Activated B cell treated with CpG ODN at 0.5 μM for 24 hours (primary cell): ENCODE measurements around the gene DUSP15. TPM values are rescaled to one million over a fixed set of nuclear protein-coding genes. Genes with fewer than 3 reads are reported as not detected.

Experiments used
- ATAC-seq: fragments of 200-7000 bp; cut with Tn5 transposase; one replicate; pipeline ENCODE4 v1.10.0; 2021; ENCODE audit warnings: low read depth, mild to moderate bottlenecking, moderate library complexity
- CTCF ChIA-PET: fragments of 350-600 bp; sonication (Branson Sonifier 250); formaldehyde crosslinking; loops from one replicate; lab custom pipeline; 2021; ENCODE audit warnings: antibody characterized with exemption; lab: Charles Lee
- POLR2A ChIA-PET: fragments of 350-600 bp; sonication (Branson Sonifier 250); formaldehyde crosslinking; loops from one replicate; lab custom pipeline; 2021; ENCODE audit warnings: antibody characterized with exemption; lab: Charles Lee
- DNase-seq: peaks from one replicate; pipeline ENCODE4 v3.0.0; 2022
- H3K27ac Mint-ChIP-seq: one replicate; pipeline ENCODE4 v1.8.0; 2020; ENCODE audit warnings: mixed read lengths
- H3K27me3 Mint-ChIP-seq: one replicate; pipeline ENCODE4 v1.8.0; 2021; ENCODE audit warnings: mixed read lengths
- H3K36me3 Mint-ChIP-seq: one replicate; pipeline ENCODE4 v1.8.0; 2021; ENCODE audit warnings: low read depth, mixed read lengths
- H3K4me1 Mint-ChIP-seq: one replicate; pipeline ENCODE4 v1.8.0; 2021; ENCODE audit warnings: mixed read lengths
- H3K4me3 Mint-ChIP-seq: one replicate; pipeline ENCODE4 v1.8.0; 2020; ENCODE audit warnings: mild to moderate bottlenecking, mixed read lengths
- H3K9me3 Mint-ChIP-seq: one replicate; pipeline ENCODE4 v1.8.0; 2020; ENCODE audit warnings: mixed read lengths
- intact Hi-C: fragments of 100-400 bp; cut with micrococcal nuclease; formaldehyde crosslinking; loops from one replicate; pipeline ENCODE4 v1.15.1; 2024
- total RNA-seq: library from RNA; stranded (reverse); gene quantifications from 2 replicates; pipeline ENCODE4 v1.2.3, GENCODE V29; 2022
- TF ChIP-seq, protein P1 (sequence below): fragments of 200-600 bp; IDR thresholded peaks from one replicate; pipeline ENCODE4 v1.8.0; 2022; ENCODE audit warnings: antibody characterized with exemption, mild to moderate bottlenecking

The DUSP15 gene
- total RNA-seq, 1 donor from 2014 or later = 26.9 TPM

DNA sequence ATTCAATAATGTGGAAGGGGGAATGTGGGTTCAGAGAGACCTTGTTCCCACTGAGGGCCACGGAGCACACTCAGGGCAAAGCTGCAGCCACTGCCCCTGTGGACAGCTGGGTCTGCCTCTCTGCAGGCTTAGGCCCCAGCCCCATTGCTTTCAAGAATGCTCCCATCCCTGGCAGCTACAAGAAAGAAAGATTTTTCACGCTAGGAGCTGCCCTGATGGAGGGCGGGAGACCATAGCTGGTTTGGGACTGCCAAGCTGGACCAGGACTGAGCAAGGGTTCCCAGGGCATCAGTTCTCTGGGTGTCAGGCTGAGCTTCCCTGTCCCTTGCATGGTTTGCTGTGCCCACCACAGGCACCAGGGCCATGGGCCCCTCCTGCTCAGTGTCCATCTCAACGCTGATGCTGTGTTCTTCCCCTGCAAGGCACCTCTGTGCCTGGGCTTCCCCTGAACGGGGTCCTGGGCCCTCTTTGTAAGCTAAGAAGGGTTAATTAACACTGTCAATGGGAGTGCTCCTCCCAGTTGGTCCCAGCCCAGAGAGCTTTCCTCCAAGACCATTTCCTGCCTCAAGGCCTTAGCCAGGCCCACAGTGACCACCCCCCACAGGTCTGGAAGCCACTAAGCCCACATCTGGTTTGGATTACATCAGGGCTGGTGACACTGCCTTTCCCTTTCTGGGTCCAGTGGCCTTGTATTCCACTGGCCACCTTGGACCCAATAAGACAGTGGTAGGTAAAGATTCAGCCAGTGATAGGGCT, 33.3 kb downstream of the DUSP15 start:
- Mint-ChIP-seq H3K27me3 (no peaks in the 10 kb centered on the region), H3K27ac (no peak overlapping the region), H3K36me3 (no peaks in the 10 kb centered on the region), H3K4me1 (peaks cover 9% of the 10 kb centered on the region), H3K9me3 (no peaks in the 10 kb centered on the region), H3K4me3 (no peak overlapping the region)
- TF ChIP-seq, protein P1, sequence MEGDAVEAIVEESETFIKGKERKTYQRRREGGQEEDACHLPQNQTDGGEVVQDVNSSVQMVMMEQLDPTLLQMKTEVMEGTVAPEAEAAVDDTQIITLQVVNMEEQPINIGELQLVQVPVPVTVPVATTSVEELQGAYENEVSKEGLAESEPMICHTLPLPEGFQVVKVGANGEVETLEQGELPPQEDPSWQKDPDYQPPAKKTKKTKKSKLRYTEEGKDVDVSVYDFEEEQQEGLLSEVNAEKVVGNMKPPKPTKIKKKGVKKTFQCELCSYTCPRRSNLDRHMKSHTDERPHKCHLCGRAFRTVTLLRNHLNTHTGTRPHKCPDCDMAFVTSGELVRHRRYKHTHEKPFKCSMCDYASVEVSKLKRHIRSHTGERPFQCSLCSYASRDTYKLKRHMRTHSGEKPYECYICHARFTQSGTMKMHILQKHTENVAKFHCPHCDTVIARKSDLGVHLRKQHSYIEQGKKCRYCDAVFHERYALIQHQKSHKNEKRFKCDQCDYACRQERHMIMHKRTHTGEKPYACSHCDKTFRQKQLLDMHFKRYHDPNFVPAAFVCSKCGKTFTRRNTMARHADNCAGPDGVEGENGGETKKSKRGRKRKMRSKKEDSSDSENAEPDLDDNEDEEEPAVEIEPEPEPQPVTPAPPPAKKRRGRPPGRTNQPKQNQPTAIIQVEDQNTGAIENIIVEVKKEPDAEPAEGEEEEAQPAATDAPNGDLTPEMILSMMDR = no peak
- intact Hi-C loops = no loop called here
- DNase-seq (no peak), ATAC-seq (no peak)
- ChIA-PET CTCF (interaction anchor here (1.2 to 2.7 kb wide), 3 partner anchors 10 to 21 kb away, joined by 3 to 10 read pairs (median 8); no protein-coding TSS in a partner anchor), POLR2A (no interaction called here)

DNA sequence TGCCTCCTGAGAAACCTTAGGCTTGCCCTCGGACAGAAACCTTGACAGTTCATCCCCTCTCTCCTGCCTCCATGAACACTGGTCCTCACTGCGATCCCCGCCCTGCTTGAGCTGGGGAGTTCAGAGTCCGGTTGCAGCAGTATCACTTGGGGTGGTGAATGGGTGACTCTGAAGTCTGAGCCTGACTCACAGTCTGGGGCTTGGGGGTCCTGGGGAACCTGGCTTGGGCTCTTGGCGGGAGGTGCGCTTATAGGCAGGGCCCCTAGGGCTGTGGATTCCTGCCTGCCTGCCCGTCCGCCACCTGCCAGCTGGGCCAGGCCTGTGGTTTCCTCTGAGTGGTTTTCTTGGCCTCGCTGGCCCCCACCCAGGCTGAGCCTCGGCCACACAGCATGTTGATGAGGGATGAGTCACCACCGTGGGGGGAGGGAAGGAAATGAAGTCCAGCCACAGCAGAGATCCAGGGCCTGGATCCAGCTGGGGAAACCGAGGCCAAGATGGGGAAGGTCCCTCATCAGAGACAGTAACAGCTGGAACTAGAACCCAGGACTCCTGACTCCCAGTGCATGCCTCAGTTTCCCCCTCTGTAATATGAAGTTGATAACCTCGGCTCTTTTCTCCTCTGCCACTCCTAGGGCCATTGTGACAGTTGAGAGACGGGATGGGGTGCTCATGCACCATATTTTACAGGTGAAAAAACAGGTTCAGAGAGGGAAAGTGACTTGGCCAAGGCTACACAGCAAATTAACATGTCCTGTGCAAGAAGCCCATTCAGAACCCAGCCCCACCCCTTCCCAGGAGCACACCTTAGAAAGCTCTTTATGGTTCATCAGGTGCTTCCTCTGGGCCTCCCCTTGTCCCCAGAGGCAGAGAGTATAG, 34.1 kb downstream of the DUSP15 start:
- TF ChIP-seq, protein P1 = no peak
- H3K27ac Mint-ChIP-seq = no peak overlapping the region
- H3K36me3 Mint-ChIP-seq = no peaks in the 10 kb centered on the region
- peak; percentile 29 for DNase-seq
- H3K4me1 Mint-ChIP-seq = peaks cover 9% of the 10 kb centered on the region
- peak; percentile 72 for ATAC-seq
- ChIA-PET POLR2A (no interaction called here), CTCF (interaction anchor here (1.2 to 2.2 kb wide), 2 partner anchors 11 to 20 kb away, joined by 3 to 8 read pairs; no protein-coding TSS in a partner anchor)
- no peaks in the 10 kb centered on the region for H3K9me3 Mint-ChIP-seq
- H3K27me3 Mint-ChIP-seq = no peaks in the 10 kb centered on the region
- intact Hi-C loops = no loop called here
- H3K4me3 Mint-ChIP-seq = no peak overlapping the region

DNA sequence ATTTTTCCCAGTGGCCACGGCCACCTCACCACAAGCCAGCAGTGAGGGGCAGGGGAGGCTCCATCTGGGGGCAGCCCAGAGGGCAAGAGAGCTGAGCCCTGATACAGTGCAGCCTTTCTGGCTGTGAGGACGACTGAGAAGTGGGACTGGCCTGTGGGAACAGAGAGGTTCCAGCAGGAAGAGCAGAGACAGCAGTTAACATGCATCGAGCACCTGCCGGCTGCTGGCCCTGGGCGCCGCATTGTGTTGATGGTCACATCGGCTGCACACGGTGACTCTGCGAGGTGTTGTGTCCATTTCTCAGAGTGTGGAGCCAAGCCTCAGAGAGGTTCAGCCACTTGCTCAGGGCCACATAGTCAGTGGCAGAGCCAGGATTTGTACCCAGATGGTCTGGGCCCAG, 34.8 kb downstream of the DUSP15 start:
- ChIA-PET CTCF (no interaction called here), POLR2A (no interaction called here)
- Mint-ChIP-seq H3K36me3 (no peaks in the 10 kb centered on the region), H3K27ac (no peak overlapping the region), H3K4me3 (no peak overlapping the region), H3K27me3 (no peaks in the 10 kb centered on the region), H3K9me3 (no peaks in the 10 kb centered on the region), H3K4me1 (peaks cover 9% of the 10 kb centered on the region)
- no peak for DNase-seq
- TF ChIP-seq, protein P1 = no peak
- intact Hi-C loops = no loop called here
- no peak for ATAC-seq

DNA sequence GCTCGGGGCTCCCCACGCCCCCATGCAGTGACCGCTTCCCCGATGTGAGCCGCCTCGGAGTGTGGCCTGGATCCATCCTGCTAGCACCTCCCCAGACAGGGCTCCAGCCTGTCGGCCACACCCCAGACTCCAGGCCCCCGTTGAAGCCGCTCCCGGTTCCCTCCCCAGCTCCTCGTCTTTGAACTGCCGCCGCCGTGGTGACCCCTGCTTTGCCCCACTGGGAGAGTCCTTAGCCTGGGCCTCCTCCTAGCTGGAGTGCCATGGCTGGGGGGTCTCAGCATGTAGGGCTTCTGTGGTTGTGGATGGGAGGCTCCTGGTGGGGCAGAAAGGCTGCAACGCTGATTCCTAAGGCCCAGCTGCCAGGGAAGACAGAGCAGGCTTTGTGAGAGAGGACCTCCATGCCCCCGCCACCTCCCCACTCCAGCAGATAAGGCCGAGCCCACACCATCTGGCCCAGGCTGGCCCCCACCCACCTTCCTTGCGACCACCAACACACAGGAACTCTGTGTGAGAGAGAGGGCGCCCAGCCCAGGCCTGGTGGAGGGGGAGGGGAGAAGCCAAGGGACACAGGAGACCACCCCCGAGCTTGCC, 36.3 kb downstream of the DUSP15 start:
- intact Hi-C loops = no loop called here
- H3K27ac Mint-ChIP-seq = no peak overlapping the region

More for the DNA sequence above, 36.3 kb downstream of the DUSP15 start:
- H3K4me1 Mint-ChIP-seq = peaks cover 14% of the 10 kb centered on the region
- TF ChIP-seq, protein P1 = no peak
- no peaks in the 10 kb centered on the region for H3K36me3 Mint-ChIP-seq
- H3K9me3 Mint-ChIP-seq = no peaks in the 10 kb centered on the region
- POLR2A ChIA-PET = interaction anchor here (0.6 kb wide), 1 partner anchor 411 kb away, joined by 9 read pairs; no protein-coding TSS in a partner anchor
- ATAC-seq (no peak), DNase-seq (no peak)
- no peak overlapping the region for H3K4me3 Mint-ChIP-seq
- no peaks in the 10 kb centered on the region for H3K27me3 Mint-ChIP-seq
- CTCF ChIA-PET = interaction anchor here (0.9 to 1.5 kb wide), 3 partner anchors 11 to 13 kb away, joined by 3 to 4 read pairs (median 3); partner anchors contain the start of gene FOXS1
